Measurements from ENCODE around the gene ZNF428. TPM values are rescaled to one million over a fixed set of nuclear protein-coding genes. Genes with fewer than 3 reads are reported as not detected.
"Not testable (repeated sequence)": the region's sequence is repeated elsewhere in the genome, so short reads cannot be mapped to it uniquely, and the experiment has no call there.

Gene ZNF428
- total RNA-seq, 4 donors from 2014 or later = 33.9 to 54.1 (median 45.0) TPM

GRCh38 chr19:43609872-43610271 is 9.6 kb downstream of the ZNF428 start:
- Histone ChIP-seq H3K4me1 (peaks cover 0 to 9% (median 0%) of the 10 kb centered on the region in 3 donors), H3K9me3 (no peaks in the 10 kb centered on the region), H3K27me3 (no peaks in the 10 kb centered on the region), H3K27ac (no peak overlapping the region), H3K36me3 (peaks cover 0 to 58% of the 10 kb centered on the region in 2 donors), H3K4me3 (no peak overlapping the region)
- ATAC-seq = no peak
- TF ChIP-seq EP300 (IDR thresholded peaks at IDR 0.05) = no peak
- no peak for TF ChIP-seq POLR2AphosphoS5 (IDR thresholded peaks at IDR 0.05)
- TF ChIP-seq CTCF (IDR thresholded peaks at IDR 0.05) = no peak
- TF ChIP-seq POLR2A (IDR thresholded peaks at IDR 0.05) = no peak
- WGBS, 2 donors (ENCODE audit: low coverage in 1 of 2) = 83 to 87% methylated on average over 3 to 4 of the region's 7 CpGs

- WGBS, 2 donors (ENCODE audit: low coverage in 1 of 2) = 86 to 88% methylated on average over 6 to 7 of the region's 28 CpGs
- H3K27me3 ChIP-seq = no peaks in the 10 kb centered on the region
- H3K27ac ChIP-seq = no peak overlapping the region
- H3K4me3 ChIP-seq = no peak overlapping the region
- H3K36me3 ChIP-seq = peaks cover 0 to 50% of the 10 kb centered on the region in 2 donors
- H3K9me3 ChIP-seq = no peaks in the 10 kb centered on the region
- TF ChIP-seq POLR2AphosphoS5 (IDR thresholded peaks at IDR 0.05) (no peak), CTCF (IDR thresholded peaks at IDR 0.05) (no peak), EP300 (IDR thresholded peaks at IDR 0.05) (no peak), POLR2A (IDR thresholded peaks at IDR 0.05) (no peak)
- no peak for ATAC-seq
- H3K4me1 ChIP-seq = no peaks in the 10 kb centered on the region
Measured at GRCh38 chr19:43607238-43608205, 11.9 kb downstream of the ZNF428 start.

- H3K27ac ChIP-seq = no peak overlapping the region
- no peaks in the 10 kb centered on the region for H3K9me3 ChIP-seq
- no peaks in the 10 kb centered on the region for H3K27me3 ChIP-seq
- TF ChIP-seq POLR2AphosphoS5 (IDR thresholded peaks at IDR 0.05) (no peak), EP300 (IDR thresholded peaks at IDR 0.05) (no peak), CTCF (IDR thresholded peaks at IDR 0.05) (no peak), POLR2A (IDR thresholded peaks at IDR 0.05) (no peak)
- no peak overlapping the region for H3K4me3 ChIP-seq
- no peaks in the 10 kb centered on the region for H3K4me1 ChIP-seq
- peaks cover 0 to 49% of the 10 kb centered on the region in 2 donors for H3K36me3 ChIP-seq
- 81 to 92% methylated on average over 3 to 6 of the region's 7 CpGs for WGBS, 2 donors (ENCODE audit: low coverage in 1 of 2)
- ATAC-seq = no peak
Measured at GRCh38 chr19:43606569-43607229, 12.7 kb downstream of the ZNF428 start.

DNA sequence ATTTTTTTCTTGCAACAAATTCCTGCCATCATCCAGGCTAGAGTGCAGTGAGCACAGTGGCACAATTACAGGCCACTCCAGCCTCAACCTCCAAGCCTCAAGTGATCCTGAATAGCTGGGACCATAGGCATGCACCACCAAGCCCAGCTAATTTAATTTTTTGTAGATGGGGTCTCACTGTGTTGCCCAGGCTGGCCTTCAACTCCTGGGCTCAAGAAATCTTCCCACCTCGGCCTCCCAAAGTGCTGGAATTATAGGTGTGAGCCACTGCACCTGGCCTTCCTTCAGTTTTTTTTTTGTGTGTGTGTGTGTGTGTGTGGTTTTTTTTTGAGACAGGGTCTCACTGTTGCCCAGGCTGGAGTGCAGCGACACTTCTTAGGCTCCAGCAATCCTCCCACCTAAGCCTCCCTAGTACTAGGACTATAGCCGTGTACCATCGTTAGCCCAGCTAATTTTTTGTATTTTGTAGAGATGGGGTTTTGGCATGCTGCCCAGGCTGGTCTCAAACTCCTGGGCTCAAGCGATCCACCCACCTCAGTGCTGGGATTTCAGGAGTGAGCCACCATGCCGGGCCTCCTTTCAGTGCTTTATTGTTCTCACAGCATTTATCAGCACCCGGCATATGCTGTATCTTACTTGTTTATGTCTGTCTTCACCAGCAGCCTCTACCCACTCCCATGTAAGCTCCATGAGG is 13.4 kb downstream of the ZNF428 start:
- Histone ChIP-seq H3K27me3 (no peaks in the 10 kb centered on the region), H3K27ac (no peak overlapping the region), H3K4me3 (no peak overlapping the region), H3K4me1 (no peaks in the 10 kb centered on the region), H3K9me3 (no peaks in the 10 kb centered on the region), H3K36me3 (peaks cover 0 to 49% of the 10 kb centered on the region in 2 donors)
- no peak for ATAC-seq
- 63 to 72% methylated on average over 7 of the region's 7 CpGs for WGBS, 2 donors (ENCODE audit: low coverage in 1 of 2)
- TF ChIP-seq POLR2A (IDR thresholded peaks at IDR 0.05) (no peak), CTCF (IDR thresholded peaks at IDR 0.05) (no peak), EP300 (IDR thresholded peaks at IDR 0.05) (no peak)

- Histone ChIP-seq H3K4me1 (peaks cover 5 to 23% (median 11%) of the 10 kb centered on the region in 3 donors), H3K36me3 (peaks cover 0 to 54% of the 10 kb centered on the region in 2 donors)
- not testable (repeated sequence) for H3K27me3 ChIP-seq, H3K27ac ChIP-seq, ATAC-seq, H3K4me3 ChIP-seq, H3K9me3 ChIP-seq
- WGBS, 2 donors (ENCODE audit: low coverage in 1 of 2) = 17 to 28% methylated on average over 2 of the region's 5 CpGs
Measured at GRCh38 chr19:43600326-43600725, 19.1 kb downstream of the ZNF428 start.

Measured in gastroesophageal sphincter (tissue), 4 donors.